Measurements from ENCODE around the gene CTBP2. TPM values are rescaled to one million over a fixed set of nuclear protein-coding genes. Genes with fewer than 3 reads are reported as not detected.

Gene CTBP2
- polyA plus RNA-seq, 1 donor (not counting 4 experiments of a cell fraction or from before 2014, with no cell fraction given) = 76.0 TPM

DNA sequence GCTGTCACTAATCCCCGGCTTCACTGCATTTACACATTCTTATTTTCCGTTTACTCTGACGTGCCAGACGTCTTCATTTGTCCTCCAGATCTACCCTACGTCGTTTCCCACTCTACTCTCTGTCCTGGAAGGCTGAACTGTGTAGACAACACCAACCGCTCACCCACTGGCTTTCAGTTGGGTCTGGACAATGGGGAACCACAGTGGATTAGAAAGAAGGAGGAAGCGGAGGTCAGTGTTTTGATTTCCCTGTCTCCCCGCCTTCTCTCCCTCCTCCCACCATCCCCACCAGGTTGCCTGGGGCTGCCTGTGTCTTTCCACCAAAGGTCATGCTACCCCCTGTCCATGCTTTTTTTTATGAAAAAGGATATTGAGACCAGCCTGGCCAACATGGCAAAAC is 14.0 kb upstream of the CTBP2 start:
- Histone ChIP-seq H3K9me1 (ENCODE audit: control insufficient read depth, extremely low read depth, insufficient read depth, low read length) (no peaks in the 10 kb centered on the region), H3K79me2 (ENCODE audit: control insufficient read depth, insufficient read depth, low read length) (no peaks in the 10 kb centered on the region), H3K4me3 (ENCODE audit: control insufficient read depth in 2 of 3, extremely low read depth in 1 of 3, insufficient read depth in 2 of 3, low read depth in 1 of 3, low read length in 3 of 3) (no peak overlapping the region), H3K4me1 (ENCODE audit: control insufficient read depth, extremely low read depth, insufficient read depth, low read length) (no peaks in the 10 kb centered on the region), H3K36me3 (ENCODE audit: control insufficient read depth in 2 of 2, extremely low read depth in 1 of 2, insufficient read depth in 2 of 2, low read length in 2 of 2) (no peaks in the 10 kb centered on the region), H3K9me3 (ENCODE audit: control insufficient read depth, low read depth, low read length) (no peaks in the 10 kb centered on the region), H3K27me3 (ENCODE audit: control insufficient read depth, extremely low read depth, insufficient read depth, low read length) (peaks cover 10% of the 10 kb centered on the region), H2AFZ (ENCODE audit: control insufficient read depth, low read length) (no peak overlapping the region), H4K20me1 (ENCODE audit: control insufficient read depth, extremely low read depth, insufficient read depth, low read length) (no peaks in the 10 kb centered on the region), H3K4me2 (ENCODE audit: control insufficient read depth, extremely low read depth, insufficient read depth, low read depth, low read length) (no peak overlapping the region), H3K9ac (ENCODE audit: control insufficient read depth, extremely low read depth, insufficient read depth, low read length) (no peak overlapping the region), H3K27ac (ENCODE audit: control insufficient read depth, insufficient read depth, low read length) (no peak overlapping the region)
- FAIRE-seq (no peak), DNase-seq (ENCODE audit: low read depth, low spot score) (no peak)
- dilution Hi-C loops (cut with MboI; ENCODE audit: extremely low pct_ligation_motif_present, low sequenced_read_pairs) = no loop called here
- TF ChIP-seq CTCF (optimal IDR thresholded peaks at IDR 0.05 in 1 of 3, IDR thresholded peaks at IDR 0.05 in 1 of 3, conservative IDR thresholded peaks at IDR 0.05 in 1 of 3; ENCODE audit: extremely low read depth in 1 of 3, insufficient read depth in 2 of 3, low read length in 3 of 3) (no peak), EZH2 (IDR thresholded peaks at IDR 0.05; ENCODE audit: low read length) (no peak)

DNA sequence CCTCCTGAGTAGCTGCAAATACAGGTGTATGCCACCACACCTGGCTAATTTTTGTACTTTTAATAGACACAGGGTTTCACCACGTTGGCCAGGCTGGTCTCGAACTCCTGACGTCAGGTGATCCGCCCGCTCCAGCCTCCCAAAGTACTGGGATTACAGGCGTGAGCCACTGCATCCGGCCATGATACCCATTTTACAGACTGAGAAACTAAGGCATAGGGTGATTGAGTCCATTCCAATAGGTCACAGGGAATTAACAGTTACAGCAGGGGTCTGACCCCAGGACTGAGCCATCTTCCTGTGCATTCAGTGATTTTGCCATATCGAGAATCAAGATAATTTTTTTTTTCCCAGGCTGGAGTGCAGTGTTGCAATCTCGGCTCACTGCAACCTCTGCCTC is 12.3 kb upstream of the CTBP2 start:
- dilution Hi-C loops (cut with MboI; ENCODE audit: extremely low pct_ligation_motif_present, low sequenced_read_pairs) = no loop called here
- Histone ChIP-seq H4K20me1 (ENCODE audit: control insufficient read depth, extremely low read depth, insufficient read depth, low read length) (no peaks in the 10 kb centered on the region), H3K4me2 (ENCODE audit: control insufficient read depth, extremely low read depth, insufficient read depth, low read depth, low read length) (no peak overlapping the region), H3K36me3 (ENCODE audit: control insufficient read depth in 2 of 2, extremely low read depth in 1 of 2, insufficient read depth in 2 of 2, low read length in 2 of 2) (no peaks in the 10 kb centered on the region), H2AFZ (ENCODE audit: control insufficient read depth, low read length) (no peak overlapping the region), H3K27ac (ENCODE audit: control insufficient read depth, insufficient read depth, low read length) (no peak overlapping the region), H3K9me1 (ENCODE audit: control insufficient read depth, extremely low read depth, insufficient read depth, low read length) (no peaks in the 10 kb centered on the region), H3K27me3 (ENCODE audit: control insufficient read depth, extremely low read depth, insufficient read depth, low read length) (peaks cover 19% of the 10 kb centered on the region), H3K9ac (ENCODE audit: control insufficient read depth, extremely low read depth, insufficient read depth, low read length) (no peak overlapping the region), H3K79me2 (ENCODE audit: control insufficient read depth, insufficient read depth, low read length) (no peaks in the 10 kb centered on the region), H3K4me1 (ENCODE audit: control insufficient read depth, extremely low read depth, insufficient read depth, low read length) (no peaks in the 10 kb centered on the region), H3K9me3 (ENCODE audit: control insufficient read depth, low read depth, low read length) (no peaks in the 10 kb centered on the region), H3K4me3 (ENCODE audit: control insufficient read depth in 2 of 3, extremely low read depth in 1 of 3, insufficient read depth in 2 of 3, low read depth in 1 of 3, low read length in 3 of 3) (no peak overlapping the region)
- FAIRE-seq (no peak), DNase-seq (ENCODE audit: low read depth, low spot score) (no peak)
- TF ChIP-seq CTCF (optimal IDR thresholded peaks at IDR 0.05 in 1 of 3, IDR thresholded peaks at IDR 0.05 in 1 of 3, conservative IDR thresholded peaks at IDR 0.05 in 1 of 3; ENCODE audit: extremely low read depth in 1 of 3, insufficient read depth in 2 of 3, low read length in 3 of 3) (no peak), EZH2 (IDR thresholded peaks at IDR 0.05; ENCODE audit: low read length) (no peak)

Measured in keratinocyte (primary cell).